Body of pancreas (tissue), 4 donors: ENCODE data around the gene EXOC7.

ENCODE experiments used
- CTCF ChIP-seq, 7 experiments: fragments of 450-650 bp in 4 of 7; fragments of 200-600 bp in 3 of 7; sonication (generic) in 3 of 7; IDR thresholded peaks; one replicate each; pipeline ENCODE4 v1.5.1; 2016 to 2019; ENCODE audit warnings: antibody characterized with exemption in 7 of 7
- POLR2A ChIP-seq, 3 donors: fragments of 450-650 bp; IDR thresholded peaks; one replicate each; pipeline ENCODE4 v1.6.1; 2016; ENCODE audit warnings: antibody characterized with exemption in 3 of 3, mild to moderate bottlenecking in 2 of 3

- TF ChIP-seq CTCF (IDR thresholded peaks at IDR 0.05) (no peak), POLR2A (IDR thresholded peaks at IDR 0.05) (no peak)
Observed at GRCh38 chr17:76140661-76141211, 37.1 kb upstream of the EXOC7 start.
